GM12878 (cell line): Measurements from ENCODE around the gene PRDM16.

Experiments used
- BACH1 ChIP-seq: fragments of 450-650 bp; IDR thresholded peaks from 2 replicates; pipeline ENCODE4 v1.6.1; 2017; ENCODE audit warnings: mild to moderate bottlenecking, borderline replicate concordance
- BCL11A ChIP-seq: IDR thresholded peaks from 2 replicates; pipeline ENCODE4 v1.6.1; 2011; ENCODE audit warnings: low read depth, low read length
- CTCF ChIP-seq, 3 experiments: IDR thresholded peaks in 2 of 3; conservative IDR thresholded peaks in 1 of 3; 2 replicates each; pipeline ENCODE4 v1.5.1; 2011; ENCODE audit warnings: low read depth in 3 of 3, low read length in 3 of 3, mild to moderate bottlenecking in 3 of 3, control low read depth in 2 of 3, moderate library complexity in 2 of 3, inconsistent platforms in 1 of 3, mixed read lengths in 1 of 3; ENCODE audit not compliant: control insufficient read depth in 2 of 3, insufficient read depth in 1 of 3; ENCODE audit errors: extremely low read depth in 1 of 3
- MAX ChIP-seq: IDR thresholded peaks from 2 replicates; pipeline ENCODE4 v1.6.1; 2012; ENCODE audit warnings: low read depth, low read length, improper control_type of control experiment
- NFYB ChIP-seq: IDR thresholded peaks from 2 replicates; pipeline ENCODE4 v1.6.1; 2011; ENCODE audit warnings: low read depth, mild to moderate bottlenecking, low read length, improper control_type of control experiment, moderate library complexity; ENCODE audit not compliant: insufficient read depth
- POLR2AphosphoS5 ChIP-seq: IDR thresholded peaks from 2 replicates; pipeline ENCODE4 v1.6.1; 2011; ENCODE audit warnings: mild to moderate bottlenecking, low read length, inconsistent platforms
- TAF1 ChIP-seq: IDR thresholded peaks from 2 replicates; pipeline ENCODE4 v1.6.1; 2011; ENCODE audit warnings: mild to moderate bottlenecking, low read depth, low read length, borderline replicate concordance
- YY1 ChIP-seq: IDR thresholded peaks from 2 replicates; pipeline ENCODE4 v1.6.1; 2011; ENCODE audit warnings: low read depth, mild to moderate bottlenecking, low read length
- TF ChIP-seq, protein P1 (sequence below): IDR thresholded peaks from 2 replicates; pipeline ENCODE4 v1.6.1; 2012; ENCODE audit warnings: mild to moderate bottlenecking, low read depth, low read length

GRCh38 chr1:3245344-3245743, 176.3 kb downstream of the PRDM16 start:
- no peak for TF ChIP-seq POLR2AphosphoS5
- TF ChIP-seq BCL11A: no peak
- no peak for TF ChIP-seq YY1
- no peak for TF ChIP-seq CTCF (IDR thresholded peaks at IDR 0.05 in 2 of 3, conservative IDR thresholded peaks at IDR 0.05 in 1 of 3; ENCODE audit: control insufficient read depth in 2 of 3, extremely low read depth in 1 of 3, insufficient read depth in 1 of 3, low read depth in 3 of 3, low read length in 3 of 3)
- TF ChIP-seq MAX: no peak
- no peak for TF ChIP-seq TAF1
- TF ChIP-seq, protein P1, sequence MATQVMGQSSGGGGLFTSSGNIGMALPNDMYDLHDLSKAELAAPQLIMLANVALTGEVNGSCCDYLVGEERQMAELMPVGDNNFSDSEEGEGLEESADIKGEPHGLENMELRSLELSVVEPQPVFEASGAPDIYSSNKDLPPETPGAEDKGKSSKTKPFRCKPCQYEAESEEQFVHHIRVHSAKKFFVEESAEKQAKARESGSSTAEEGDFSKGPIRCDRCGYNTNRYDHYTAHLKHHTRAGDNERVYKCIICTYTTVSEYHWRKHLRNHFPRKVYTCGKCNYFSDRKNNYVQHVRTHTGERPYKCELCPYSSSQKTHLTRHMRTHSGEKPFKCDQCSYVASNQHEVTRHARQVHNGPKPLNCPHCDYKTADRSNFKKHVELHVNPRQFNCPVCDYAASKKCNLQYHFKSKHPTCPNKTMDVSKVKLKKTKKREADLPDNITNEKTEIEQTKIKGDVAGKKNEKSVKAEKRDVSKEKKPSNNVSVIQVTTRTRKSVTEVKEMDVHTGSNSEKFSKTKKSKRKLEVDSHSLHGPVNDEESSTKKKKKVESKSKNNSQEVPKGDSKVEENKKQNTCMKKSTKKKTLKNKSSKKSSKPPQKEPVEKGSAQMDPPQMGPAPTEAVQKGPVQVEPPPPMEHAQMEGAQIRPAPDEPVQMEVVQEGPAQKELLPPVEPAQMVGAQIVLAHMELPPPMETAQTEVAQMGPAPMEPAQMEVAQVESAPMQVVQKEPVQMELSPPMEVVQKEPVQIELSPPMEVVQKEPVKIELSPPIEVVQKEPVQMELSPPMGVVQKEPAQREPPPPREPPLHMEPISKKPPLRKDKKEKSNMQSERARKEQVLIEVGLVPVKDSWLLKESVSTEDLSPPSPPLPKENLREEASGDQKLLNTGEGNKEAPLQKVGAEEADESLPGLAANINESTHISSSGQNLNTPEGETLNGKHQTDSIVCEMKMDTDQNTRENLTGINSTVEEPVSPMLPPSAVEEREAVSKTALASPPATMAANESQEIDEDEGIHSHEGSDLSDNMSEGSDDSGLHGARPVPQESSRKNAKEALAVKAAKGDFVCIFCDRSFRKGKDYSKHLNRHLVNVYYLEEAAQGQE: no peak
- no peak for TF ChIP-seq NFYB
- TF ChIP-seq BACH1: no peak
